SIG-M5 (cell line): ENCODE results near the gene SLC18A2.

Experiments
- DNase-seq: peaks from one replicate; lab custom pipeline; 2025; lab: John Stamatoyannopoulos, UW

The SLC18A2 gene

GRCh38 chr10:117239051-117239450 is 1.9 kb upstream of the SLC18A2 start:
- DNase-seq = no peak

GRCh38 chr10:117239721-117240620 is 943 bp upstream of the SLC18A2 start:
- no peak for DNase-seq

DNA sequence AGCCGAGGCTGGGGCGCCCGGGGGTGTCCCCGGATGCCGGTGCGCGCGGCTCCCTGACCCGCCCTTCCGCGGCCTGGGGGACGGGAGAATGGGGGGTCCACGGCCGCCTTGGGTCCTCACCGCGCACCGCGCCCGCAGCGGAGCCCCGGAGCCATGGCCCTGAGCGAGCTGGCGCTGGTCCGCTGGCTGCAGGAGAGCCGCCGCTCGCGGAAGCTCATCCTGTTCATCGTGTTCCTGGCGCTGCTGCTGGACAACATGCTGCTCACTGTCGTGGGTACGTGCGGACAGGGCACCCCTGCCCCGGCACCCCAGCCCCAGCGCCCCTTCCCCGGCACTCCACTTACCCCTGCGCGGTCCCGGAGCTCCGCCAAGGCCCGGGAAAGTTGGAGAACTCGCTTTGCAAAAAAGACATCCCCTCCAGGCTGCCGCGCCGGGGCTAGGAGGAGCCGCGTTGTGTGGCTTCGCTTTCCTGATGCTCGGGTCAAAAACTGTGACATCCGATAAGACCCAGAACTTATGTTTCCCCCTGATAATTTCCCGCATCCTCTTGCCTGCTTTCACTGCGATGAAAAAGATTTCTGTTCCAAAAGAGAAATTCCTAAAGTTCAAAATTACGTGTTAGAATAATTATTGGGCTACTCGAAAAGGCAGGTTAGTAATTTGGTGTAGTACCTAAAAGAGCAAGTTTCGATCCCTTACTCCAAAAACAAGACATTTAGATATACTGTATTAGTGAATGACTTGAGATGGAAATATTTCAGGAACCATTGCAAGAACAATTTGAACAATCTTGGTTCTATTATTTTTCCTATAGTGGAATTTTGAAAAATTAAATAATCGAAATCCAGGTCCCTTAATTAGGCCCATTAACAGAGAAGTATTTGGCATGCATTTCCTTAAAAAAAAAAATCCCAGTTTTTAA is 888 bp downstream of the SLC18A2 start:
- no peak for DNase-seq

DNA sequence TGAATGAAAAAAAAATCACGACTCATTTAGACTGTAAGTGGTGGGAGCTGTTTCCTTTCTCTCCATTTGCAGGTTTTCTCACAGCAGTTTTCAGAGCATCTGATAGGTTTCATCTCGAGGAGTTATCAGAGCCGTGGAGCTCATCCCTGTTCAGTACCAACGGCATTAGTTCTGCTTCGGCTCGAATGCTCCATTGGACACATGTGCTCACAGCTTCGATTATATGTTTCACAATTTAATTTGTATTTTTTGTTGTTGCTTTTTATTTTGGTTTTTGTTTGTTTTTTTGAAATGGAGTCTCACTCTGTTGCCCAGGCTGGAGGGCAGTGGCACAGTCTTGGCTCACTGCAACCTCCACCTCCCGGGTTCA is 1.5 kb downstream of the SLC18A2 start:
- no peak for DNase-seq

- DNase-seq = no peak
Measured at GRCh38 chr10:117246997-117247671, 6.2 kb downstream of the SLC18A2 start.

GRCh38 chr10:117248750-117249465 is 8.0 kb downstream of the SLC18A2 start:
- DNase-seq = no peak

- DNase-seq = no peak
Measured at GRCh38 chr10:117249493-117250093, 8.7 kb downstream of the SLC18A2 start.

DNA sequence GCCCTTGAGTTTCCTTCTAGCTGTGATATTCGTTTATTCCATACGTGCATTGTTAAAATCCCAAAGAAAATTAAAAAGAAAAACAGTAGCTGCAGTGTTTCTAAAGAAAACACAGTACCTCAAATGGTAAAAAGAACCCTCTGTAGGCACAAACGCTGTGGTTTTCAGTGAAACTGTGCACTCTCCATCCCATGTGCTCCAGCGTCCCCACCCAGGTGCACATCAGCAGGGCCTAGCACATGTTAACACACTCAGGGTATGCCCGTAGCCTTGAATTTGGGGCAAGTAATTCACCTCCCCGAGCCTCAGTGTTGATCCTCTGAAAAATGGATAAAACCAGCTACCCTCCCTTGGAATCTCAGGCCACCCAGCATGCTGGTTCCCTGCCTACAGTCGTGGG is 9.5 kb downstream of the SLC18A2 start:
- DNase-seq = no peak

DNA sequence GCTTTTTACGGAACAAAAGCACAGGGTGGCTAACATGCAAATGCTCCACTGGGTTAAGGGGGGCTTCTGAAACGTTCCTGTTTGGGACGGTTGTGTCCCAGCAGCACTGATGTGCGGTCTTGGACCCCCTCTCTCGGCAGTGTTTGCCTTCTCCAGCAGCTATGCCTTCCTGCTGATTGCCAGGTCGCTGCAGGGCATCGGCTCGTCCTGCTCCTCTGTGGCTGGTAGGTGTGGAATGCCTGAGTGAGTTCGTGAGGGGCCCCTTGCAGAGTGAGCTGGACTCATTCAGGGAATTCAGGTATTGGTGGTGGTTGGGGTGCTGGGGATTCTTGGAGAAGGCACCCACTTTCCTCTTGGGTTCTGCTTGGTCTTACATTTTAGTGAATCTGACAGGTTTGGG is 13.0 kb downstream of the SLC18A2 start:
- DNase-seq = no peak

- no peak for DNase-seq
Measured at GRCh38 chr10:117254338-117254737, 13.4 kb downstream of the SLC18A2 start.

GRCh38 chr10:117254774-117255735 is 14.1 kb downstream of the SLC18A2 start:
- no peak for DNase-seq

DNA sequence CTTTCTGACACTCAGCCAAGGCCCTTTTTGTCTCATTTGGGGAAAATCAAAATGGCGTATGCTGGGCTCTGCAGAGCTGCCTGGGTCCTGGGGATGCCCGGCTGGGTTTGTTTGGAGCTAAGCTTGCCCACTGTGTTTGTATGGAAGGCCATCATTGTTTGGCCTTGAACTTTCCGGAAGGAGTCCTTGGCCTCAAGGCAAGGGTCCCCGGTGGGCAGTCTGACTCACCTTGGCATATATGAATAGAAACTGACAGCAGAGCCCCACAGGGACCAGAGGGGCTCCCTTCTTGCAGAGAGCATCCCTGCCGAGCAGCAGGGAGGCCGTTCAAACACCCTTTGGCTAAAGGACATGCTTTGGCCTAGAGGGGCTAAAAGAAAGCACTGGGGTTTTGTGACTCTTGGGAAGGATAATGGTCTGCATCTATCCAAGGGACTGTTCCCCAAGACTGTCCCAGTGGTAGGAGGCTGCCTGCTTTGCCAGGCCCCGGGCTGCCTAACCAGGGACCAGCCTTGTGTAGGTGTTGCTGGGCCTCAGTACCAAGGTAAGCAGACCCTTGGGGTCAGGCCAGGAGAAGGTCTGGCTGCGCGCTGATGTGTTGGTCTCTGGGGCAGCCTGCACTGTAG is 15.0 kb downstream of the SLC18A2 start:
- no peak for DNase-seq

GRCh38 chr10:117256910-117257309 is 16.0 kb downstream of the SLC18A2 start:
- no peak for DNase-seq

DNA sequence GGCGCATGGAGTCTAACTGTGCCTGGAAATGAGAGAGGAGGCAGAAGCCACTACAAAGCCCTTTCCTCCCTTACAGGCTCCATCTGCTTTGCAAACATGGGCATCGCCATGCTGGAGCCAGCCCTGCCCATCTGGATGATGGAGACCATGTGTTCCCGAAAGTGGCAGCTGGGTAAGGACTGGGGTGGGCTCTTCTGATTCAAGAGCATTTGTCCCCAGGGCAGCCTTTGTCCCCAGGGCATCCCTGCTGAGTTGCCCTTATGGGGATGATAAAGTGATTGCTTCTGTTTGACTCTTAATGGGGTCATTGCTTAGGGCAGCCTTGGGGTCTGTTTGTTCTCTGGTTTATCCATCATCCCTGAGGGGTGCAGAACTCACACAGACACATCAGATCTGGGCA is 16.8 kb downstream of the SLC18A2 start:
- no peak for DNase-seq

- DNase-seq = no peak
Measured at GRCh38 chr10:117259279-117259678, 18.4 kb downstream of the SLC18A2 start.

DNA sequence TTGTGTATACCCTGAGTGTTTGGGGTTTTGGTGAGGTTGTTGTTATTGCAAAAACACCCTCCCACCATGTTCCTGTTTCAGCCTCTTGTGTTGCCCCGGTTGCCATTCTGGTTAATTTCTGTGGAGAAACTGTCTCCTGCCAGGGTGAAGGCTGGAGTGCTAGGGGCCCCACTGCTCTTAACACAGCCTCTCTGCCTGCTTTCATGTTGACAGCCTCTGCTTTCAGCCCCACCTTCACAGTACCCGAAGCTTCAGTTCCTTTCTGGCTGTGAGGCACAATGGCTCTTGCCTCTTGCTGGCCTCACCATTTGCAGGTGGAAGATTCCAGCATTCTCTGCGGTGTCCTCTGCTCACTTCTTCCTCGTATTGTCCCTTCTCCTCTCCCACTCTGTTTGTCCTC is 19.2 kb downstream of the SLC18A2 start:
- no peak for DNase-seq

DNA sequence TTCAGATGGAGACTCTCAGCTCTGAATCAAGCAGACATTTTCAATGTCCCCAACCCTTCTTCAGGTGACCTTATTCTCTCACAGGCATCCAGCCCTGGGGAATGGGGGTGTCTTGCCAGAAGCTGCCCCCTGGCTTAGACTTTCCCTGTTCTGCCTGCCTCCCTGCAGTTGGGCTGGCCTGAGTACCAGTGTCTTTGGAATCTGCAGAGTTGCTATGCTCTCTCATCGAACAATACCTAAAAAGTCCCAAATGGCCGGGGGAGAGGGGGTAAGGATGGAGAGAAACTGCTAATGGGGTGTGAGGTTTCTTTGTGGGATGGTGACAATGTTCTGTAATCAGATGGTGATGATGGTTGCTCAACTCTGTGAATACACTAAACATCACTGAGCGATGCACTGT is 20.6 kb downstream of the SLC18A2 start:
- DNase-seq = no peak

DNA sequence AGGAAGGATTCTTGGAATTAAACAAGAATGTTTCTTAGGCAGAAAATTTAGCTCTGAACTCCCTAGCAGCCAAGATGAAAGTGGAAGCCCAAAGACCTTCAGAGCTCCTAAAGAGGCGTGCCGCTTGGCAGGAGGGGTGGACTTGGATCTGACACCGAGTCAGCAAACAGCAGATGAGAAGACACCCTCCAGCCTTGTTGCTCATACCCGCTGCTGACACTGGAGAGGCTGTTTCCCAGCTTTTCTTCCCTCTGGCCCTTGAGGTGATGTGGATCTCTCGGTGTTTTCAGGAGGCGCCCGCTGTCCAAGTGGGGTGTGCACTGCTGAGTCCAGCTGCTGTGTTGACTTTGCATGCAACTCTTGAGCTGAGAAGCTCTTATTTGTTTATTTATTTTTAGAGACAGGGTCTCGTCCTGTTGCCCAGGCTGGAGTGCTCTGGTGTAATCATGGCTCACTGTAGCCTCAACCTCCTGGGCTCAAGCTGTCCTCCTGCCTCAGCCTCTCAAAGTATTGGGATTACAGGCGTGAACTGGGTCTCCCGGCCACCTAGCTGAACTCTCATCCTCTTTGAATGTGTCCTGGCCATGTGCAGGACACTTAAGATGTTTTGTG is 21.5 kb downstream of the SLC18A2 start:
- DNase-seq = no peak

GRCh38 chr10:117262903-117263293 is 22.0 kb downstream of the SLC18A2 start:
- no peak for DNase-seq
